ENCODE measurements around the gene SND1.

Gene SND1

DNA sequence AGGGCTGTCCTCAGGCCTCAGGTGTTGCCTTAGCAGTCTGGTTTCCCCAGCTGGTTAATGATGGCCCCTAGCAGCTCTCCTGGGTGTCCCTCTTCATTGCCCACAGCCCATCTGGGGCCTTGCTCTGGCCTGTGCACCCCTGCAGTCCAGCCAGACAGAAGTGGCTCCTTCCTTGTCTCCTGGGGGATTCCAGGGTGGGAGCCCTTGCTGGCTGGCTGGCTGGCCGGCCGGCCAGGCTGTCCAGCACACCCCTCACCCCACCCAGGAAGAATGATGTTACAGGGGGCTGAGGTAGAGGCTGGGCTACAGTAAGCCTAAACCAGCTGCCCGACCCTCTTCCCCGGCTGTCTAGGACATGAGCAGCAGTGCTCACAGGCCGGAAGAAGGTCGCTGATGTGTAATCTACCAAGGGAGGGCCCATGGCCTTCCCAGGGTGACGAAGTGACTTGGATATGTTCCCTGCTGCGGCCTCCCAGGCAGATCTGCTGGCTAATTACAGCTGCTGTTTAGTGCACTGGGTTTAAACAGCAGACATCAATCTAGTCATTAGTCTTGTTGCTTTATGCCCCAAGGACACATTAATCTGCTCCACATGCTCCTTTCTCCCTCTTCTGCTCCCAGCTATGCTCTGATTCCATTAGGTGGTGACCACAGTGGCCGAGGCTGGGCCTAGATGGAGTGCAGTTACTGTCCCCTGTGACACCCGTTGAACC is 433.1 kb downstream of the SND1 start:
- H3K4me1 ChIP-seq (ENCODE audit: control insufficient read depth, insufficient read depth, low read length): no peaks in the 10 kb centered on the region
- no peaks in the 10 kb centered on the region for H3K27me3 ChIP-seq (ENCODE audit: control insufficient read depth, insufficient read depth, low read length)
- H3K36me3 ChIP-seq (ENCODE audit: control insufficient read depth, insufficient read depth, low read length): peaks cover 22% of the 10 kb centered on the region
- no peaks in the 10 kb centered on the region for H3K9me3 ChIP-seq (ENCODE audit: control insufficient read depth, low read length)
- no peak overlapping the region for H3K9ac ChIP-seq (ENCODE audit: low read length)
- no peak overlapping the region for H3K4me3 ChIP-seq (ENCODE audit: low read length)

DNA sequence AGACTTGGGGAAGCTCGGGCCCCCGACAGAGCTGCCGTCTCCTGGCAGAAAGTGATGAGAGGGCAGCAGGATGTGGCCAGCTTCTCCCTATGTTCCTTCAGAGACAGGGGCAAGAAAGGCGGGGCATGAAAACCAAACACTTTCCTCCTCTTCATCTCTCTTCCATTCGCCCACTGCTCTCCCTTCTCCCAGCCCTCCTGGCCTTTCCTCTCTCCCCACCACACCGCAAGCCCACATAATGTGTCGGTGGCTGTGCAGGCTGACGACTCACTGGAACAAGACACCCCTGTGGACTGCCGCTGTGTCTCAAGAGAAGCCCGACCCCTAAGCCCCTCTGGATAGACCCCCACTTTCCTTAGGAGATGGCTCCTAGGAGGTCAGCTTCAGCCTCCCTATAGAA is 438.5 kb downstream of the SND1 start:
- Histone ChIP-seq H3K27me3 (ENCODE audit: control insufficient read depth, insufficient read depth, low read length) (no peaks in the 10 kb centered on the region), H3K4me1 (ENCODE audit: control insufficient read depth, insufficient read depth, low read length) (no peaks in the 10 kb centered on the region), H3K36me3 (ENCODE audit: control insufficient read depth, insufficient read depth, low read length) (peaks cover 27% of the 10 kb centered on the region), H3K9ac (ENCODE audit: low read length) (no peak overlapping the region), H3K9me3 (ENCODE audit: control insufficient read depth, low read length) (no peaks in the 10 kb centered on the region), H3K4me3 (ENCODE audit: low read length) (no peak overlapping the region)

DNA sequence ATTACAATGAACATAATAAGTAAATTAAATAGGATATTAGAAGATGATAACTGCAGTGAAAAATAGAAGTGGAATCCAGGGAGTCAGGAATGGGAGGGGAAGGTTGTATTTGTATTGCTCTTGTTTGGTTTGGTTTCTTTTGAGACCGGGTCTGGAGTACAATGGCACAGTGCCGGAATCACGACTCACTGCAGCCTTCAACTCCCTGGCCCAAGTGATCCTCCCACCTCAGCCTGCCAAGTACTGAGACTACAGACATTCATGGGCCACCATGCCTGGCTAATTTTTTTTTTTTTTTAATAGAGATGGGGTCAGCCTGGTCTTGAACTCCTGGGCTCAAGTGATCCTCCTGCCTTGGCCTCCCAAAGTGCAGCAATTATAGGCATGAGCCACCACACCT is 439.1 kb downstream of the SND1 start:
- no peak overlapping the region for H3K4me3 ChIP-seq (ENCODE audit: low read length)
- no peaks in the 10 kb centered on the region for H3K27me3 ChIP-seq (ENCODE audit: control insufficient read depth, insufficient read depth, low read length)
- H3K36me3 ChIP-seq (ENCODE audit: control insufficient read depth, insufficient read depth, low read length): peaks cover 21% of the 10 kb centered on the region
- H3K9ac ChIP-seq (ENCODE audit: low read length): no peak overlapping the region
- no peaks in the 10 kb centered on the region for H3K9me3 ChIP-seq (ENCODE audit: control insufficient read depth, low read length)
- H3K4me1 ChIP-seq (ENCODE audit: control insufficient read depth, insufficient read depth, low read length): no peaks in the 10 kb centered on the region

DNA sequence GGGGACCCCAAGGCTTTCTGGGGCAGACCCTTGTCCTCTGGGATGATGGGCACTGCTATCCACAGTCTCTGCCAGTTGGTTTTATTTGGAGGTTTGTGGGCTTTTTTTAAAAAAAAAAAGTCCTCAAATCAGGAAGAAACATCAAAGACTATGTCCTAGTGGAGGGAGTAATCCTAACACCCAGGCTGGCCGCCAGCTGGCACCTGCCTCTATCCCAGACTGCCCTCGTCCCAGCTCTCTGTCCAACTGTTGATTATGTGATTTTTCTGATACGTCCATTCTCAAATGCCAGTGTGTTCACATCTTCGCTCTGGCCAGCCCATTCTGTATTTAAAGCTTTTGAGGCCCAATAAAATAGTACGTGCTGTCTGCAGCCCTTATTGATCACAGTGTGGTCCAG is 440.2 kb downstream of the SND1 start:
- H3K27me3 ChIP-seq (ENCODE audit: control insufficient read depth, insufficient read depth, low read length): no peaks in the 10 kb centered on the region
- no peak overlapping the region for H3K4me3 ChIP-seq (ENCODE audit: low read length)
- H3K9ac ChIP-seq (ENCODE audit: low read length): no peak overlapping the region
- no peaks in the 10 kb centered on the region for H3K9me3 ChIP-seq (ENCODE audit: control insufficient read depth, low read length)
- H3K36me3 ChIP-seq (ENCODE audit: control insufficient read depth, insufficient read depth, low read length): peaks cover 13% of the 10 kb centered on the region
- H3K4me1 ChIP-seq (ENCODE audit: control insufficient read depth, insufficient read depth, low read length): no peaks in the 10 kb centered on the region

DNA sequence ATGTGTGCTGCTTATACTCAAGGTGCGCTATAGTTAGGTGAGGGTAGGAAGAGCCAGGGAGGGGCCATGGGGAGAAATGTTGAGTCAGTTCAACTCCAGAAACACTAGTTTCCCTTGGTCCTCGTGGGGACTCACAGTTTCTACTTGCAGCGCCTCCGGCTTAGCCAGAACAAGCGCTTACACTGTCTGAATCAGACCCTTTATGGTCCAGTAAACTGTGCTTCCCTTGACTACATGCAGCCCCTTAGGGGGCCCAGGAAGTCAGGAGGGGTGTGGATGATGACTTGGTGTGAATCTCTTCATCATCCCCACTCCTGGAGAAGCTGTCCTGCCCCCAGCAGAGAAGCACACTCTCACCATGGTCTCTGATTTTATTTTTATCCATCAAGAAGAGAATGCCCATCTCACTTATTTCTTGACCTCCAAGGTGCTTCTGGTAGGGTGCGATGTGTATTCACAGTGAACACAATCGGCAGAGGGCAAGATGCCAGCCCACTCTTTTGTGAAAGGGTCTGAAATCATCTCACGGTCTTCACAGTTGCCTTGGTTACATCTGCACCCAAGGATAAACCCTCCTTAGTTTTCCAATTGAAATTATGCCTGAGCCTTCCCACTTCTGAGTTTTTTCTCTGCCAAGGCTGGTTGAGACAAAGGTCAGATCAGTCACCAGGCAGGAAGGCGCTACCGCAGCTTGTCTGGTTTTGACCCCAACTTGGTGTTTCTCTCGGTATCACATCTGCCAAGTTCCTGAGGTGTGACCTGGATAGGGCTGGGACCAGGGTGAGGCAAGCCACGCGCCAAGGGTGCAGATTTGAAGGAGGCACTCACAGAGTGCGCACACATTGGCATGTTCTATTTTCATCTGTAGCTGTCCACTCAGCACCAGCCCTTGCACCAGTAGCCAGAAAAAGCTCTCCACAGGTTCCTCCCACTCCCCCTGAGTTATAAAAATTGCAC is 441.9 kb downstream of the SND1 start:
- peaks cover 13% of the 10 kb centered on the region for H3K36me3 ChIP-seq (ENCODE audit: control insufficient read depth, insufficient read depth, low read length)
- H3K4me3 ChIP-seq (ENCODE audit: low read length): no peak overlapping the region
- H3K9me3 ChIP-seq (ENCODE audit: control insufficient read depth, low read length): no peaks in the 10 kb centered on the region
- H3K4me1 ChIP-seq (ENCODE audit: control insufficient read depth, insufficient read depth, low read length): no peaks in the 10 kb centered on the region
- H3K27me3 ChIP-seq (ENCODE audit: control insufficient read depth, insufficient read depth, low read length): no peaks in the 10 kb centered on the region
- no peak overlapping the region for H3K9ac ChIP-seq (ENCODE audit: low read length)

DNA sequence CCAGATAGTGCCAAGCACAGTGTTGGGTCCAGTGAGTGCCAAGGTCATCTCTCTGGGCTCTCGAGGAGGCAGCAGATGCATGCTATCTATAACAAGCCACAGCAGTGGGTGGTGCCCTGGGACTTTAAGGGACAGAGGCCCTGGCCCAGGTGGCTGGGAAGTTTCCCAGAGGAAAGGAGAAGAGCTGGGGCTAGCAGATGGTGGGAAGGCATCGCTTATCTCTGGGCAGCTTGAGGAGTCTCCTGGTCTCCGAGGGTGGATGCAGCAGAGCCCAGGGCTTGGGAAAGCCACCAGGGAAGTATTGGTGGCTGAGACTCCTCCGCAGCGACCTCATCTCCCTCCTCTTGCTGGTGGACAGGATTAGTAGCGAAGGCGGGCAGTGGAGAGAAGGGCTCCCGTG is 442.7 kb downstream of the SND1 start:
- H3K4me1 ChIP-seq (ENCODE audit: control insufficient read depth, insufficient read depth, low read length): no peaks in the 10 kb centered on the region
- no peaks in the 10 kb centered on the region for H3K9me3 ChIP-seq (ENCODE audit: control insufficient read depth, low read length)
- H3K9ac ChIP-seq (ENCODE audit: low read length): no peak overlapping the region
- H3K36me3 ChIP-seq (ENCODE audit: control insufficient read depth, insufficient read depth, low read length): peaks cover 13% of the 10 kb centered on the region
- no peak overlapping the region for H3K4me3 ChIP-seq (ENCODE audit: low read length)
- no peaks in the 10 kb centered on the region for H3K27me3 ChIP-seq (ENCODE audit: control insufficient read depth, insufficient read depth, low read length)

DNA sequence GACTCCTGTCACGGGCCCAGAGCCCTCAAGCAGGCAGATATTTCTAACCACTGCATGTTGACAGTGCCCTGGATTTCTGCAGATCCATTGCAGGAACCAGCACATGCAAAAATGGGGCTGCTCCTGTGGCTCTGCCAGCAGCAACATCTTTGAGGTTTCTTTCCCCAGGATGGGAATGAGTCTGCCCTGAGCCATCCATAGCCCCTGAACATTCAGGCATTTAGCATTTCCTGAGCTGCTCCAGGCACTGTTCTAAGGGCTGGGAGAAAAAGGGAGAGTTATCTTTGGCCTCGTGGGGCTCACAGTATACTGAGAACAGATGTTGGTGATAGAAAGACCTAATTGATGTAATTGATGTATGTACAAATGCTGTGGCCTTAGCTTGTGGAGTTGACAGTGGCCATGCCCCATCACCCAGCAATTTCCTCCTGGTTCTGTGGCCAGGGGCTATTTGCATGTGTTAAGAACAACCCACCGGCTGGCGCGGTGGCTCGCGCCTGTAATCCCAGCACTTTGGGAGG is 445.3 kb downstream of the SND1 start:
- peaks cover 9% of the 10 kb centered on the region for H3K36me3 ChIP-seq (ENCODE audit: control insufficient read depth, insufficient read depth, low read length)

DNA sequence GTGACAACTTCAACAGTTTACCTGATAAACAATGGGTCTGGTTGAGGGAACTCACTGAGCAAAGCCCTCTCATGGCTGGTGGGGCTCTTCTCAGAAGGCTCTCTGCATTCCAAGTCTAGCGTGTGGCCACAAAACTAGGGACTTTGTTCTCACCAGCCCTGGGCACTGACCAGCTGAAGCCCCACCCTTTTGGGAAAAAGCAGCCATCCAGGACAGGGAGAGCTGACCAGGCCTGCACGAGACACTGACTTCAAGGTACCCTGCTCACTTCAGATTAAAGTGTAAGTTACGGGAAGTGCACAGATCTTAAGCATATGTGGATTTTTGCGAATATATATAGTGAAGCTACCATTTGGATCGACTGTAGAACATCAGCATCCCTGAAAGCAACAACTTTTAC is 446.6 kb downstream of the SND1 start:
- Histone ChIP-seq H3K9ac (ENCODE audit: low read length) (no peak overlapping the region), H3K27me3 (ENCODE audit: control insufficient read depth, insufficient read depth, low read length) (peaks cover 9% of the 10 kb centered on the region), H3K4me1 (ENCODE audit: control insufficient read depth, insufficient read depth, low read length) (no peaks in the 10 kb centered on the region), H3K4me3 (ENCODE audit: low read length) (no peak overlapping the region), H3K36me3 (ENCODE audit: control insufficient read depth, insufficient read depth, low read length) (no peaks in the 10 kb centered on the region), H3K9me3 (ENCODE audit: control insufficient read depth, low read length) (no peaks in the 10 kb centered on the region)

More for the DNA sequence above, 445.3 kb downstream of the SND1 start:
- Histone ChIP-seq H3K27me3 (ENCODE audit: control insufficient read depth, insufficient read depth, low read length) (no peaks in the 10 kb centered on the region), H3K9ac (ENCODE audit: low read length) (no peak overlapping the region), H3K4me3 (ENCODE audit: low read length) (no peak overlapping the region), H3K9me3 (ENCODE audit: control insufficient read depth, low read length) (no peaks in the 10 kb centered on the region), H3K4me1 (ENCODE audit: control insufficient read depth, insufficient read depth, low read length) (no peaks in the 10 kb centered on the region)

DNA sequence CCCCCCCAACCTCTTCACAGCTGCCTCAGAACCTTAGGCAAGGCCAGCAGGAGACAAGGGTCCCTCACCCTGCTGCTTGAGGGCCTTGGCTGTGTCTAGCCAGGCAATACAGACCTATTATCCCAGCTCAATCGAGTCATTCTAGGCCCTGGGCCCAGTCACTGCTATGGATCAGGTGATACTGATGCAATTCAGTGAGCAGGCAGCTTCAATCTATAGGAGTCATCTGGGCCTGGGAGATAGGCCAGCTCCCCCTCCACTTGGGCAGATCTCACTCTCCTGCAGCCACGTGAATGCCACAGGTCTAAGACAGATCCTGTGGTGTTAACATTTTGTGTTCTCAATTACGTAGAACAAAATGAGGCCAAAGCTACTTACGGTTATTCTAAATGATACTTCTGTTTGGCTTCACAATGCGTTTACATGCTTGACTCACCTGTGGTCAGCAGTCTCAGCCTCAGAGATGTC is 447.2 kb downstream of the SND1 start:
- no peaks in the 10 kb centered on the region for H3K9me3 ChIP-seq (ENCODE audit: control insufficient read depth, low read length)

DNA sequence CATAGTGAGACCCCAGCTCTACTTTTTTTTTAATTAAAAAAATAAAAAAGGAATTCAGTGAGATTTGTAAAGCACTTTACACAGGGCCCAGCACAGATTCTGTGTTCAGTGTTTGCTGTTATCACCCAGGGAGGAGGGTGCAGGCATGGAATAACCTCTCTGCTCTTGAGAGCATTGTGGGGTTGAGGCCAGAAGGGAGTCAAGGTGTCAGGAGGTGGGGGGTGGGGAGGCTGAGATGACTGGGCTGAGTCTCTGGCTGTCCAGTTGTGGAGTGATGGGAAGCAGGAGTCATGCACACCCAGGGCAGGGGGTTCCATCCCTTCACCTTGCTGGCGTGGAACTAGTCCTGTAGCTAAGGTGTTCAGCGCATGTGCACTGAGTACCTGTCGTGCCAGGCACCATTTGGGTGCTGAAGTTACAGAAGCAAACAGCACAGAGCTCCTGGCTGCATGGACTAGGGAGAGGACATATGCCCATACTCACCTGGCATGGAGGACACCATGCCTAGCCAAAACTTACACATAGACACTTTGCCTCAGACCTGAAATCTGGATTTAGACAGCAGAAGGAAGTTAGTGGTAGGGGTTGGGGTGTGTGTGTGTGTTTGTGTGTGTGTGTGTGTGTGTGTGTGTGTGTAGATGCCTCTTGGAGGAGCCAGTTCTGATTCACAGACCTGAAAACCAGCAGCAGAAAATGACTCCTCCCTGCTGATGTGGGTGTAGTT is 448.4 kb downstream of the SND1 start:
- no peaks in the 10 kb centered on the region for H3K4me1 ChIP-seq (ENCODE audit: control insufficient read depth, insufficient read depth, low read length)
- H3K9ac ChIP-seq (ENCODE audit: low read length): no peak overlapping the region
- peaks cover 23% of the 10 kb centered on the region for H3K27me3 ChIP-seq (ENCODE audit: control insufficient read depth, insufficient read depth, low read length)
- no peaks in the 10 kb centered on the region for H3K36me3 ChIP-seq (ENCODE audit: control insufficient read depth, insufficient read depth, low read length)
- H3K9me3 ChIP-seq (ENCODE audit: control insufficient read depth, low read length): no peaks in the 10 kb centered on the region
- H3K4me3 ChIP-seq (ENCODE audit: low read length): no peak overlapping the region

More for the DNA sequence above, 447.2 kb downstream of the SND1 start:
- no peak overlapping the region for H3K9ac ChIP-seq (ENCODE audit: low read length)
- no peaks in the 10 kb centered on the region for H3K36me3 ChIP-seq (ENCODE audit: control insufficient read depth, insufficient read depth, low read length)
- peaks cover 15% of the 10 kb centered on the region for H3K27me3 ChIP-seq (ENCODE audit: control insufficient read depth, insufficient read depth, low read length)
- no peak overlapping the region for H3K4me3 ChIP-seq (ENCODE audit: low read length)
- H3K4me1 ChIP-seq (ENCODE audit: control insufficient read depth, insufficient read depth, low read length): no peaks in the 10 kb centered on the region

DNA sequence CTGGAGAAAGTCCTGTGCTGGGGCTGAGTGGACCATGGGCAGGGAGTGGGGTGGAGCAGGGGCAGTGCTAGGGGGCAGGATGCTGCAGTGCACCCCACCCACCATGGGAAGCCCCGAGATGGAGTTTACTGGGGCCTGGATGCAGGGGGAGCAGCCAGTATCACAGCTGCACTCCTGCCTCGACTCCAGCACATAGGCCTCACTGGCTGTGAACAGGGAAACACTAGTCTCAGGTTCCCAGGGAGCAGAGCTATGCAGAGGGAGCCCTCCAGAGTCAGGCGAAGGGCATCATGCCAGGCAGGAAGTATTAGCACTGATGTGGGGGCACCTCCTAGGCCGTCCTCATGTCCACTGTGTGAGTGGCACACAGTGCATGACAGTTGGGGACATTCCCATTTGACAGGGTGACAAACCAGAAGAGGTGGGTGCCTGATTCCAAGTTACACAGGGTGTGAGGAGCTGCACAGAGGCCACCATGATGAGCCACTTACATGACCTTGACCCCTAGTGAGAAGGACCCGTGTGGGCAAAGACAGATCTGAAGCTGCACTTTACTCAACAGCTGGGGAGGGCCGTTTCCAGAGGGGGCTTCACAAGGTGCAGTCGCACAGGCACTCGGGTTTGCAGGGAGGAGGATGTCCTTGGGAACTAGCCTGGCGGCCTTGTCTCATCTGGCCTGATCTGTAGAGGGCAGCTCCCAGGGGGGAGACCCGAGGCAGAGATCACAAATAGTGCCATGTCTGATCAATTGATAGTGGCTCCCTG is 449.1 kb downstream of the SND1 start:
- Histone ChIP-seq H3K4me1 (ENCODE audit: control insufficient read depth, insufficient read depth, low read length) (no peaks in the 10 kb centered on the region), H3K9ac (ENCODE audit: low read length) (no peak overlapping the region), H3K36me3 (ENCODE audit: control insufficient read depth, insufficient read depth, low read length) (no peaks in the 10 kb centered on the region), H3K9me3 (ENCODE audit: control insufficient read depth, low read length) (no peaks in the 10 kb centered on the region), H3K27me3 (ENCODE audit: control insufficient read depth, insufficient read depth, low read length) (peaks cover 30% of the 10 kb centered on the region), H3K4me3 (ENCODE audit: low read length) (no peak overlapping the region)
